GOT3 (cell line): ENCODE measurements around the gene OCA2.

Experiments used
- DNase-seq: peaks from one replicate; lab custom pipeline; 2025; ENCODE audit warnings: mixed read lengths; lab: John Stamatoyannopoulos, UW

Gene OCA2

DNA sequence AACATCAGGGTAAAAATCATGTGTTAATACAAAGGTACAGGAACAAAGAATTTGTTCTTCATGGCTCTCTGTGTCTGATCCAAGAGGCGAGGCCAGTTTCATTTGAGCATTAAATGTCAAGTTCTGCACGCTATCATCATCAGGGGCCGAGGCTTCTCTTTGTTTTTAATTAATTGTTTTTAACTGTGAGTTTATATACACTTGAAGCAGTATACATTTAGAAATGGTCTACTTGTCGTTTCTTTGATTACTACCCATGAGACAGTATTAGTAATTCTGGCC, 21.2 kb upstream of the OCA2 start:
- DNase-seq, result no peak

DNA sequence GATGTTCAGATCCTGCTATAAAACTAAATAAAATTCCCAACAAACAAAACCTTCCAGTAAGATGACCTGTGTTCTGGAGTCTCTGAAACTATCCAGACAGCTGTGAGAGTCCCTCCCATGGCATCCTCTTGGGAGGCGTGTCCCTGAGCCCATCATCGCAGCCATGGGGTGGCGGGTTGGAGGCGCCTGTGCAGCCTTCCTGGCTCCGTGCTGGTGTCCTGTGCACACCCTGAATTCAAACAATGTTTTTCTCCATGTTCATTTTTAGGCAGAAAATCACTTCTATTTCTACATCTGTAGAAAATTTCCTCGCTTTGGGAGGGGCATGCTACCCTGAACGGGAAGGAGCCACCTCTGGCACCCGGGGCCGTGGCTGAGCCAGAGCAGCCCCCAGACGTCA, 19.4 kb upstream of the OCA2 start:
- DNase-seq, result no peak

DNA sequence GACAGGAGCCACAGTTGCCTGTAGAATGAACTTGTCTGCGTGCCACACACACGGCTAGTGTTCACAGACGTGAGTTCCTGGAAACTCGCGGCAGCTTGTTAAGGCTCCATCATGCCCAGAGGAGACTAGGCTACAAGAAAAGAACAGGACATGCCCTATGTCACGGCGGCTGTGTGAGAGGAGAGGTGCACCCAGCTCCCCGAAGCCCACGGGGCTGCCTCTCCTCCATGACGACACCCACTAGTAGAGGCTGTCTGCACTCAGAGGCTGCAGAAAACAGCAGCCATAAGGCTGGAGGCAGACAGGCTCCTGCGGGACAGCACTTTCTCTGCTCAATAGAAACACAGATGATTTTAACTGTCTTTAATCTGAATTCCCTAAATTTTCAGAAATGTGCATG, 19.0 kb upstream of the OCA2 start:
- DNase-seq, result no peak

DNA sequence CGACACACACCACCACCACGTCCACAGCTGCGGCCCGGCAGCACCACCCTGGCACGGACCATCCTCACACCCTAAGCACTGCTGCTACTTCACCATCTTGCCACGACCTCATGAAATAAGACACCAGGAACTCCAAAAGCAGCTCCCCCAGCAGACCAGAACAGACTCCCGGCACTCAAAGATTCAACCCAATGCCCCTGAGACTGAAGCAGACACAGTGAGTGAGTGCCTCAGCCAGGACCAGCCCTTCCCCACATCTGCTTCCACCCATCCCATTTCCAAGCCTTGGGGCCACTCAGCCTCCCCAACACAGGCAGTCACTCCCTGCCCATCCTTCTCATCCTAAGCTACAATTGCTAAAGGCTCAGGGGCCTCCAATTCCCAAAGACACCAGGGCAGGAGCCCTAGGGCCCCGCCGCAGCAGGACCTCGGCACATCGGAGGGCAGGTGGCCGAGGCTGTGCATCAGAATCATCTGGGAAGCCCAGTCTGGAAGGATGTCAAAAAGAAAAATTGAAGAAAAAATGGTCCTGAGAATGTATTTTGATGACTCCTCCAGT, 18.4 kb upstream of the OCA2 start:
- DNase-seq, result no peak

DNA sequence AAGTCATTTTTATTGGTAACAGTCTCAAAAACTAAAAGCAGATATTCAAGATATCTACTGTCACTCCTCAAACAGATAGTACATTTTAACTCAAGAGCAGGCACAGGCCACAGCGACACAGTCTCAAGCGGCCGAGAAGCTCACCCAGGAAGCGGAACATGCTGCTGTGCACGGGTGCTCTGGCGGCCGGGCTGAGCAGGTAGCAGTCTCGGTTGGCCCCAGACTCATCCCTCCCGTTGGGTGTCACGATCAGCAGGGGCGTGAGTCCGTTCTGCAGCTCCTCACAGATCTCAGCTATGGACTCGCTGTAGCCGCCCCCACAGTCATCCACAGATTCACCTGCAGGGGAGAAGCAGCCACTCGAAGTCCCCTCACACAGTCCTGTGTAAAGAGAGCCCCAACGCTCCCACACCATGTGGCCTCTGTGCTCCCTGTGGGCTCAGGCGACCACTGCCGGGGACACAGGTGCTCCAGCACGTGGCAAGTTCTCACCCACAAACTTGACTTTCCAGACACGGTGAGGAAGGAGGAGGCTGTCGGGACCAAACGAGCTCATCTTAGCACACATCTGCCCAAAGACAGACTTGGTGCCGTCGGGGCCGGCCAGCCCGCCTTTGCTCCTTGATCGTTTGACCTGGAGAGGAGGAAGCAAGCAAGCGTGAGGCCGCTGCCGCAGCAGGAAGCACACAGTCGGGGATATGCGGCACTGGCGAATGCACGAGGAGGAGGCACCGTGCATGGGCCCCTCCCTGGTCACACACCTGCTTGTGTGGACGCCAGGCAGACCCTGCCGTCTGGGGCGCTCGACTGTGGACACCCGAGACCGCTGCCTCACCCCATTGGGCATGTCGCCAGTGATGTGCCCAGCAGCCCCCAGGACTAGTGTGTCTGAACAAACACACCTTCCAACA, 17.7 kb upstream of the OCA2 start:
- no peak for DNase-seq

DNA sequence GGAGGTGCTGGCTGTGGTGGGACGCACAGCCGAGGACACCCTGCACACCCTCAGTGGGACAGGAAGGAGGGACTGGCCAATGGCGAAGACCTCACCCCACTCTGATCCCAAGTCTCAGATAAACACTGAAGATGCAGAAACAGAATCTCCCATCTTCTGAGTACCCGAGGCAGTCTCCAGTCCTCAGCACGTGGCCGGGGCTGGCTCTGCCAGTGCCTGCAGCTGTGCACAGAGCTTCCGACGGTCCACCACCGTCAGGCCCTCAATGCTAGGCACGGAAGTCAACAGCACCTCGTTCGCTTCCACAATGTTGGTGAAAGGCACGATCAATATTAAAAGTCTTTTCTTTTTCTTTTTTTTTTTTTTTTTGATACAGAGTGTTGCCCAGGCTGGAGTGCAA, 16.8 kb upstream of the OCA2 start:
- no peak for DNase-seq

DNA sequence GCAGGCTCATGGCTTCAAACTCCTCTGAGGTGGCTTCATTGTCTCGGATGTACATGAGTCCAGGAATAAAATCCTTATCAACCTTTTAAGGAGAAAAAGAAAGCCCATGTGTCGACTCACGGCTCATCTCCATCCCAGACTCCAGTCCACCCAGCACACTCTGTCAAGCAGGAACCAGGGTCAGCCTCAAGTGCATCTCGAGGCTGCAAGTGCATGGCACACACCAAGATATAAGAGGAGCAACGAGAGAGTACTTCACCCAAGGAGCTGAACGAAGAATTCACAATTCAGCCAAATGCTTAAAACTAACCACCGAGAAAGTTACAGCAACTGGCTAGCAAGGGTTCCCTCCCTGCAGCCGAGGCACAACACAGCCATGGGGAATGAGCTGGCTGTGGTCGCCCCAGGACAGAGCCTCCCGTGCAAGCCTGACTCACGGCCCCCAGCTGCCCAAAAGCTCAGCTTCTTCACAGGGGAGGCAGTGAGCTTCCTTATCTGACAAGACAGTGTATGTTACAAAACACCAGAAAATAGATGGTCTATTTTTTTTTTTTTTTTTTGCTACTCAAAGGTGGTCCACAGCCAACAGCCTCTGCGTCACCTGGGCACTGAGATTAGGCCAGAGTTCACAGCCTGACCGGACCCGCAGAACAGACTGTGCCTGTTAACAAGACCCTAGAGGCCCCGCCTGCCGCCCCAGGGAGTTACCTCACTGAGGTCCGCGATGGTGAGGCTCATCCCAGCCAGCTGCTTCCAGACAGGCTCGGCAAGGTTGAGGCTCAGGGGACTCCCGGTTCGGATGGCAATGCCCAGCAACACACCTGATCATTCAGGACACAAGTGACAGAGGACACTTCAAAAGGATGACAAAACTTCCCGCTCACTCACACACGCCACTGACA, 15.9 kb upstream of the OCA2 start:
- no peak for DNase-seq

DNA sequence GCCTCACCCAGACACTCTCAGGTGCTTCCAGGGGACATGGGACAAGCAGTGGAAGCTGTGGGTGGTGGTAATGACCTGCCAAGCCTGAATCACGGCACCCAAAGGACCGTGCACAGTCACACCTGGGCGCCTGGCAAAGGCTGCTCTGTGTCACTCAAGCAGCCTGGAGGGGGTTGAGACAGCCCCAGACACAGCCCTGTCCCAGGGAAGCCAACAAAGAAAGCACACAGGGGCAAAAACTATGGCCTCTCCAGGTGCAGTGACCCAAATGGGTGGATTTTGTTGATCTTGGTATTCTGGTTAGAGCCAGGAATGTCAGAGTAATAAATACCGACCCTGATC, 15.0 kb upstream of the OCA2 start:
- no peak for DNase-seq

DNA sequence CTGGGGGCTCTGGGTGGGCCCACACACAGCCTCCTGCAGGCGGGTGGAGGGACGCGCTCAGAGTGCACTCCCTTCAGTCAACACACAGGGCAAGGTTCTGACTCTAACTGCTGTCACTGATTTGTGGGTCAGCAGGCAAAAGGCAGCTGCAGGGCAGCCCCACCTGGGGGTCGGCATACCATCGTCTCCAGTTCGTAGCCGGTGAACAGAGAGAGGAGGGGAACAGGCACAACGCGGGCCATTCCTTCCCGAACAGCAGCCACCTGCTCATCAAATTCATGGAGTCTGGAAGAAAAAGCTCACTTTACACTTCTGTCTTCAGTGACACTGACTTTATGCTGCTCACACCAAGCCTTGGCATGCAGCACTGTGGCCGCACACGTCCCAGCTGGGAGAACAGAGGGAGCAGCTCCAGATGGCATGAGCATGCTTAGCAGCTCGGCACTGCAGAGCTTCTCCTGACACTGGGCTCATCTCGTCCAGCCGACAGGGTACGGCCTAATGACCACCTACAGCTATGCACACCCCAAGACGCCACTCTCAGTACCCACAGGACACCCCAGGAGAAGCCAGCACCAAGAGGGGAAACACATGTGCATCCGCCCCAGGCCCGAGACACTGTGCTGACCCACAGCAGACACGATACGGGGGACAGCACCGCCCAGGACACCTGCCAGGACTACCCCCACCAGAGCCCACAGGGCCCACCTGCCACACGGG, 14.4 kb upstream of the OCA2 start:
- DNase-seq, result no peak

DNA sequence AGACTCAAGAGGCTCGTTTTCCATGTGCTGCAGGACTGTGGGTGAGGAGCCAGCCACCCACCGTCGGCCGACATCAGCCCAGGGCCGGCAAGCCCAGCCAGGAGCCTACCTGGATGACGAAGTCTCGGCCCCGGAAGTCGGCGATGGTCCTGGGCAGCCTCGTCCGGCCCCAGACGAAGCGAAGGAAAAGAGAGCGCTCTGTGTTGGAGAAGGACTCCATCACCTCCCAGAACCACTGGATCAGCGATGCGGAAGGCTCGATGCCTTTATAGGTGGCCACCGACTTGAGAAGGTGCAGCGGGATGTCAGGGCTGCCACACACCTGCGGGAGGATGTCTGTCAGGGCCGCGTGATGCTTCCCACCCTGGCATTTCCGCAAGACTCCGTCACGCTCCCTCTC, 13.8 kb upstream of the OCA2 start:
- no peak for DNase-seq

DNA sequence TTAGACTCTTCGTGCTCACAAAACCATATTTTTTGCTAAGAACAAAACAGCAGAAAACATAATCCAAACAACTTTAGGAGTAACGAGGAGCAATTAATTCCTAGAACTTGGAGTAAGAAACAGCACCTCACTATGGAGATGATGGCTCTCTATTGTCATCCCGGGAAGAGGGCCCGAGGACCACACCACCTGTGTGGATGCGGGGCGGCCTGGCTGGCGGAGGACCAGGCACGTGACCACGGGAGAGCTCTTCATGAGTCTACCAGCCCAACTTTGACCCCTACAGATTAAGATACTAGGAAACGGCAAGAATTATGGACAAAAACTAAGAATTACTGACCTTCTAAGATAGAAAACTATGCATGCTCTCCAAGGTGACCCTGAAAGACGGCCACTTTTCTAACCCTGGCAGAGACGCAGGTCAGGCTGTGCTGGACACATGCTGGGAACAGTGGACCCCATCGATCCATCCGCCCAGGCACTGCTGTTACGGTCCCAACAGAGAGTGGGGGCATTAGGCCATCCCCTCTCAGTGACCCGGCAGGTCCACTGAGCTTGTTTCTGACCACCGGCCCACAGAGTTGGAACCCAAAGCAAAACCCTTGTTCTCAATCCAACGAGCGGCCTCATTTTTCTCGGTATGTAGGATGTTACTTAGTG, 13.1 kb upstream of the OCA2 start:
- no peak for DNase-seq

DNA sequence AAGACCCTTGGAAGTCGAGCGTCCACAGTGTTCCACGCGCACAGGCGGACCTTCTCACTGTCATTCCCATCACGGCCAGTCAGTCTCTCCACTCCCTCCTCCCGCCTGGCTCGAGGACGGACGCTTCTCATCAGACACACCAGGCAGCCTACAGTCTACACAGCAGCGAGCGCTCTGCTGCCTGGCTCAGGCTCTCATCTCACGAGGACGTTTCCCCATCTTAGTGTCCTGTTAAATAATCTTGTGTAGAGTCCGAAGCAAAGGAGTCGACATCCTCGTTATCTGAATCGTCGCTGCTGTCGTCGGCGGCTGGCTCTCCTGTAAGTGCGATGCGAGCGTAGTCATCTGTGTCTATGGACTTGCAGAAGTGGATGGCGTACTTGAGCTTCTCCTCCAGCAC, 12.4 kb upstream of the OCA2 start:
- no peak for DNase-seq

DNA sequence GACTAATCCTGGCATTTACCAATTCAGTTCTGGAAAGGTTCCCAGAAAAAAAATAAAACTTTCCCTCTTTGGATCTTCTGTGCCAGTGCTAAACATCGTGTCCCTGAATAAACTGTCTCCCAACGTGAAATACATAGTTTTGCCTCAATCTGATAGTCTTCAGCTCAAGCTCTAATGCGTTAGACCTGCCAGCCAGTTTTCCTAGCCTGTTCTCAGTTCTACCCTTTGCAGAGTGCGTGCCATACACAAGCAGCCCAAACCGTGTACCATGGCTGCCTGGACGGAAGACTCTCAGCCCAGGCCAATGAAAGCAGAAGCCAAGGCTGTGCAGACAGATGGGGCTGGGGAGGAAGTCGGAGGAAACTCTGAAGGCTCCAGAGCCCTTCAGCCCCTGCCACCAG, 11.4 kb upstream of the OCA2 start:
- DNase-seq, result no peak

DNA sequence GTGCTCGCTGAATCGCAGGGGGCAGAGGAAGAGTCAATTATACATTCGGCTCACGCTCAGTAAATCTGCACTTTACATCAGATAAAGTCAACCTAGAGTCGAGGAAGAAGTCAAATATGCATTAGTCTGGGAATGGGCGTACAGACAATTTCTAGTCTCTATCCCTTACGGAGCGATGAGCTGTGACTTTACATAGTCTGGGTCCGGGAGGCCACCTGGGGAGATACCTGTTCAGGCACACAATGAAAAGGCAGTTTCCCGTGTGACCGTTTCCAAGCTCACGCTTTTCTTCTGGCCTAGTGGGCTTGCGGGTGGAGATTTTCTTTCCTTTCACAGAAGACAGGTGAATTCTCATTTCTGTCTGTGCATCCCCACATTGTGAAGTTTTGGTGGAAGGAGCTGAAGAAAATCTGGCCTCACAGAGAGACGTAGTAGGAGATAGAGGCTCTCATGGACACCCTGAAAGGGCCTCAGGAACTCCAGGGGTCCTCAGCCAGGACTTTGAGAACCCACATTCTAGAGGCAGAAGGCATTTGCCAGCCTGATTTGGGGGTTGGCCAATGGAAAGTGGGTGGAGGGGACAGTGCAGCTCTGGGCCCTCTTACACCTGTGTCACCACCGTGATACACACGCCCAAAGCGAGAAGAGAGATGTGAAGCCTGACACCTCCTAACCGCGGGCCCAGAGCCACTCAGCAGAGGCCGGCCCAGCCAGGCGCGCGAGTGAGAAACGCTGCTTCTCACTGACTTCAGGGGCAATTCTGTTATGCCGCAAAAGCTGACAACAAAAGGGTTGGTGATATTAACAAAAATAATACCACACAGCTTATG, 10.7 kb upstream of the OCA2 start:
- no peak for DNase-seq

DNA sequence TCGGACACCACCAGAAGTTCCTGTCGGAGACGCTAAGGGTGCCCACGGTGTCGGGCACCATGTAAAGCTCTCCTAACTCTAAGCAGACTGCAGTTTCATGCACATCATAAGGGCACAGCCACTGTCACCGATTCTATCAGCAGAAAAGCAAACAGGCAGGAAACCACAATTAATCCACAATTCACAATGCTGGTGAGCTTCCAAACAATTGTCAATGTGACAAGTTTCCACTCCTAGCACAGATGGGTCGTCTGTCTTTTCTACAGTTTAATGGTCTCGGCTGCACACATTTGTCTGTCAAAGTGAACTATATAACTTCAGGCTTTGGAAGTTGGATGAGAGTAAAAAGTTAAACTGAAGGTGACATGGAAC, 8.8 kb upstream of the OCA2 start:
- DNase-seq, result no peak

DNA sequence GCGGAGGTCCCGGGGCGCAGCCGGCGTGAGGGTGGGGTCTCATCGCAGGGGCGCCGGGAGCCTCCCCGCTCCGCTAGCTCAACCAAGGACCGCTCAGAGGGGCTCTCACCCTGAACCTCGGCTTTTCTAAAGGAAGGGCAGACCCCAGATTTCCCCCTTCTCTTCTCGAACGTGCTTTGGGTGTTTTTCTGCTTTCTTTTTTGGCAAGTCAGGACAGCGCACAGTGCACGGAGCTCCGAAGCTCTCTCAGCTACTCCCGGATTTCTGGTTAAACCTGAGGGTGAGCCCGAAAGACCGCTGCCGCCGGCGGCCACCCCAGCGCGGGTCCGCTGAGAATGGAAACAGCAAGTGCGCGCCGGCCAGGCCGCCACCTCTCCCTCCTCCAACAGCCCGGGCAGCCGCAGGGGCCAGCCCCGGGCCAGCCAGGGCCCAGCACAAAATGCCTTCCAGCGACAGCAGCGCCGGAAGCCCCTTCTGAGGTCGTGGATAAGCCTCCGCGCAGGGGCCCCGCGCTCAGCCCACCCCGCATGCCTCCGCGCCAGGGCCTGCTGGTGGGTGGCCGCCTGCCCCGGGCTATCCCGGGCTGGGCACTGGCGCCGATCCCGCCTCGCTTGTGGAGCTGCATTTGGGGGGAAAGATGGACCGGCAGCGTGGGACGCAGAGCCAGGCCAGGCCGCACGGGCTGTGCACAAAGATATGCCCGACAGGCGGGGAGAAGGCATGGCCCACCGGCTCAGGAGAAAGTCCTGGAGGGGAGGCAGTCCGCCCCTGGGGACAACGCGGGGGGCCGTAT, 8.2 kb upstream of the OCA2 start:
- no peak for DNase-seq

DNA sequence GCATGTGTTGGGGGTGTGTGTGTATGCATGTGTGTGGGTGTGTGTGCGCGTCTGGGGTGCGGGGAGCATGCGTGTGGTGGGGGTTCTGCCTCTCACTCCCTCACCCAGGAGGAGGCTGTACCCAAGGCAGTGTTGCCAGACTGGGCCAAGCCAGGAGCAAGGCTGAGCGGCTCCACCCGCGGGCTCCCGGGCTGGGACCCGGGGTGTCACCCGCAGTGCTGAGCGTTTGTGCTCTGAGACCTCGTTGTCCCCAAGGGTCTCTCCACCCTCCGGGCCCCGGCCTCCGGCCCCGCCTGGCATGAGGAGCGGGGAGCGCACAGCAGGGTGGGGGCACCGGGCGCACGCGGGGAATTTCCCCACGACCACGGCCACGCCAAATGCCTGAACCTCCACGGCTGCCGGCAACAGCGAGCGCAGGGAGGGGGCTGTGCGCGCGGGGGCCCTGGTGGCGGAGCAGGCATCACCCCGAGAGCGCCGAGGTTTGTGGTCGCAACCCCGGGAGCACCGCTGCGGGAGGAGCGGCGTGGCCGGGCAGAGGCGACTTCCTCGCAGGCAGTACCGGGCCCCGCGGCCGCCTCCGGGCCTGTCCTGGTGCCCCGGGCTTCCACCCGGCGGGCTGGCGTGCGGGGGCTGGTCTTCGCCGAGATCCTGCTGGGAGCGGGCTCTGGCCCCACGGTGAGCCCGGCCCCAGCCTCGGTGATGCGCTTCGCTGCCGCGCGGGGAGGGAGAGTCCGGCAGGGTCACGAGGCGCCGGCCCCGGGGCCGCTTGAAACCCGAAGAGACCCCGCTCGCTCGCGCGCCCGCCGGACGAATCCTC, 7.4 kb upstream of the OCA2 start:
- no peak for DNase-seq

DNA sequence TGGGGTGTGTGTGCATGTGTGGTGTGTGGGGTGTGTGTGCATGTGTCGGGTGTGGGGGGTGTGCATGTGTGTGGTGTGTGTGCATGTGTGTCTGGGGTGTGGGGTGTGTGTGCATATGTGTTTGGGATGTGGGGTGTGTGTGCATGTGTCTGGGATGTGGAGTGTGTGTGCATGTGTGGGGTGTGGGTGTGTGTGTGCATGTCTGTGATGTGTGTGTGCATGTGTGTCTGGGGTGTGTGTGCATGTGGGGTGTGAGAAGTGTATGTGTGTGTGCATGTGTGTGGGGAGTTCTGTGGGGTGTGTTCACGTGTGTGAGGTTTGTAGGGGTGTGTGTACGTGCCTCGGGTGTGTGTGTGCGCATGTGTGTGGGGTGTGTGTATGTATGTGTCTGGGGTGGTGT, 6.7 kb upstream of the OCA2 start:
- DNase-seq, result no peak

DNA sequence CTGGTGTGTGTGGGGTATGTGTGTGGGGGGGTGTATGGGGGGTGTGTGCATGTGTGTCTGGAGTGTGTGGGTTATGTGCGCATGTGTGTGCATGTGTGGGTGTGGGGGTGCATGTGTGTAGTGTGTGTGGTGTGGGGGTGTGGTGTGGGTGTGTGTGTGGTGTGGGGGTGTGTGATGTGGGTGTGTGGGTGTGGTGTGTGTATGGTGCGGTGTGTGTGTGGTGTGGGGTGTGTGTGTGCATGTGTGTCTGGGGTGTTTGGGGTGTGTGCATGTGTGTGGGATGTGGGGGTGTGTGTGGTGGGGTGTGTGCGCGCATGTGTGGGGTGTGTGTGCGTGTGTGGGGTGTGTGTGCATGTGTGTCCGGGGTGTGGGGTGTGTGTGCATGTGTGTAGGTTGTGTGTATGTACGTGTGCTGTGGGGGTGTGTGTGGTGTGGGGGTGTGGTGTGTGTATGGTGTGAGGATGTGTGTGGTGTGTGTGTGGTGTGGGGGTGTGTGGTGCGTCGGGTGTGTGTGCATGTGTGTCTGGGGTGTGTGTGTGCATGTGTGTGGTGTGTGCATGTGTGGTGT, 6.2 kb upstream of the OCA2 start:
- no peak for DNase-seq
